HG03060 (cell line): ENCODE results near the gene LPAR2.
A peak's percentile ranks its signal among the peaks of the same experiment; 100 is the strongest.
"Not testable (repeated sequence)": the region's sequence is repeated elsewhere in the genome, so short reads cannot be mapped to it uniquely, and the experiment has no call there.

Experiments
- ATAC-seq: cut with Tn5 transposase; IDR thresholded peaks from one replicate; pipeline ENCODE4 v1.9.1; 2021; ENCODE audit warnings: low read depth, moderate number of reproducible peaks; ENCODE audit not compliant: unreplicated experiment

LPAR2 gene

DNA sequence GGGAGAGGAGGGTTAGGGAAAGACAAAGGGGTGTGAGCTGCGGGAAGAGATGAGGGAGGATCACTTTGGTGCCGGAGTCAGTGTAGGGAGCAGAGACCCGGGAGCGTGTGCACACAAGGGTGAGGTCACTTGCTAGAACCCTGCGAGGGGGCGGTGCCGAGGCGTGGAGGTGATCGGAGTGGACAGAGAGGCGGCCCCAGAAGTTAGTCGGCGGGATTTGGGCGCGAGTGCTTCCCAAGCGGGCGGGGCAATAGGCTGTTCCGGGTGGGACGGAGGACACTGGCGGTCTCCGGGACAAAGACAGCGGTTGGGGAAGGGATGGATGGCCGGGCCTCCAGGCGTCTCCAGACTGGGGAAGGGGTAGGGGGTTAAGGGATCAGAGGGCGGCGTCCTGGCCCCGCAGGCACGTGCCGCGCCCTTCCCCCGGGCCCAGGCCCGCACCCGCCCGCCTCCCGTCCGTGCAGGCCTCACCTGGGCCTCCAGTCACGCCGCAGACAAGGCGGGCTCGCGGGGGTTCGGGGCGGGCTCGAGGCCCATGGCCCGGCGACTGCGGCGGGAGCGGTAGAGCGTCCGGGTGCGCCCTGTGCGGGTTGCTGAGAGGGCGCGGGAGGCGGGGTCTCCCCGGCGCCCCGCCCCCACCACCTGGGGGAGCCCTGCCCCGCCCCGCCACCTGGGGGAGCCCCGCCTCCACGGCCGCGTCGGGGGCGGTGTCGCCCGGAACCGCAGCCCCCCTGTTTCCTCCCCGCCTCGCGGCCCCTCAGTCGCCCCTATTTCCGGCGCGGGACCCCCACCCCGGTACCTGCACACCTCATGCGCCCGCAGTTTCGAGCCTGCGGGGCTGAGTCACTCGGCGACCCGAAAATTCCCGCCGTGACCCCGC lies at the start of gene LPAR2:
Gene LPAR2, minus strand, starts transcription at position 600 of the 880 bp plus-strand sequence. CDS start 945 bp downstream, outside the sequence.
- no peak for ATAC-seq

DNA sequence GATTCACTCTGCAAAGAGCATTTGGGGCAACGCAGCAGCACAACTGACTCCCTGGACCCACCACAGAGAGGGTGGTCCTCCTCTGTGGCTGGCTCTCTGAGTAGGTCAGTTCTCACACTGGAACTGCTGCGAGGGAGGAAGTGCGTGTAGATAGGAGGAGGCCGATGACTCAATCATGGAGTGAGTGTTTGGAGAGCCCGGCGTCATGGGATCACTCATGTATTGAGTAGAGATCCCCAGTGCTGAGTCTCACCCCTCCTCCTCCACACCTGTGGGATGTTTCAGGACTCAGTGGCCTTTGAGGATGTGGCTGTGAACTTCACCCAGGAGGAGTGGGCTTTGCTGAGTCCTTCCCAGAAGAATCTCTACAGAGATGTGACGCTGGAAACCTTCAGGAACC lies 49.6 kb upstream of the LPAR2 start:
- no peak for ATAC-seq

DNA sequence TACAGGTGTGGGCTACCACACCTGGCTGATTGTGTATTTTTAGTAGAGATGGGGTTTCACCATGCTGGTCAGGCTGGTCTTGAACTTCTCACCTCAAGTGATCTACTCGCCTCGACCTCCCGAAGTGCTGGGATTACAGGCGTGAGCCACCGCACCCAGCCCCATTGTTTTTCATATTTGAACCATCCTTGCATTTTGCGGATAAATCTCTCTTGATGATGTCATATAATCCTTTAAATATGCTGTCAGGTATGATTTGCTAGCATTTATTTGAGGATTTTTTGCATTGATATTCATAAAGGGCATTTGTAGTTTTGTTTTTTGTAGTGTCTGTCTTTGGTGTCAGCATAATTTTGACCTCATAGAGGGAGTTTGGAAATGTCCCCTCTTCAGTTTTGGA lies 46.3 kb upstream of the LPAR2 start:
- ATAC-seq, result no peak

DNA sequence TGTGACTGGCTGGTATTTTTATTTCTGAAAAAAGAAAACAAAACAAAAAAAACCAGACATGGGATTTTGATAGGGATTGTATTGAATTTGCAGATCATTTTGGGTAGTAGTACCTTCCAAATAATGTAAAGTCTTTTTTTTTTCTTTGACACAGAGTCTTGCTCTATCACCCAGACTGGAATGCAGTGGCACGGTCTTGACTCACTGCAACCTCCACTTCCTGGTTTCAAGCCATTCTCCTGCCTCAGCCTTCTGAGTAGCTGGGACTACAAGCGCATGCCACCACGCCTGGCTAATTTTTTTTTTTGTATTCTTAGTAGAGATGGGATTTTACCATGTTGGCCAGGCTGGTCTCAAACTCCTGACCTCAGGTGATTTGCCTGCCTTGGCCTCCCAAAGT lies 44.8 kb upstream of the LPAR2 start:
- ATAC-seq, result no peak

DNA sequence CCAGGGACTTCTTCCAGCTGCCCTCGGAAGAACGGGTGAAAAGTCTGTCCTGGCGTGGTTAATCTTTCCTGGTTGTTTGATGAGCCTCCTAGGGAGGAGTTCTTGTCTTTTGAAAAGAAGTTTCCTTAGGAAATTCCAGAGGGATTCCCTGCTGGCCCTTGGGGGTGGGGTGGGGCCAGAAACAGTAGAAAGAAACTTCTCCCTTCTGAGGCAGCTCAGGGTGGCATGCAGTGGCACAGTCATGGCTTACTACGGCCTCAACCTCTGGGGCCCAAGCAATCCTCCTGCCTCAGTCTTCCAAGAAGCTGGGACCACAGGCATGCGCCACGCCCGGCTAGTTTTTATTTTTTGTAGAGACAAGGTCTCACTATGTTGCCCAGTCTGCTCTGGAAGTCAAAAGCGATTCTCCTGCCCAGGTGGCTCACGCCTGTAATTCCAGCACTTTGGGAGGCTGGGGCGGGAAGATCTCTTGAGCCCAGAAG lies 42.1 kb upstream of the LPAR2 start:
- no peak for ATAC-seq

DNA sequence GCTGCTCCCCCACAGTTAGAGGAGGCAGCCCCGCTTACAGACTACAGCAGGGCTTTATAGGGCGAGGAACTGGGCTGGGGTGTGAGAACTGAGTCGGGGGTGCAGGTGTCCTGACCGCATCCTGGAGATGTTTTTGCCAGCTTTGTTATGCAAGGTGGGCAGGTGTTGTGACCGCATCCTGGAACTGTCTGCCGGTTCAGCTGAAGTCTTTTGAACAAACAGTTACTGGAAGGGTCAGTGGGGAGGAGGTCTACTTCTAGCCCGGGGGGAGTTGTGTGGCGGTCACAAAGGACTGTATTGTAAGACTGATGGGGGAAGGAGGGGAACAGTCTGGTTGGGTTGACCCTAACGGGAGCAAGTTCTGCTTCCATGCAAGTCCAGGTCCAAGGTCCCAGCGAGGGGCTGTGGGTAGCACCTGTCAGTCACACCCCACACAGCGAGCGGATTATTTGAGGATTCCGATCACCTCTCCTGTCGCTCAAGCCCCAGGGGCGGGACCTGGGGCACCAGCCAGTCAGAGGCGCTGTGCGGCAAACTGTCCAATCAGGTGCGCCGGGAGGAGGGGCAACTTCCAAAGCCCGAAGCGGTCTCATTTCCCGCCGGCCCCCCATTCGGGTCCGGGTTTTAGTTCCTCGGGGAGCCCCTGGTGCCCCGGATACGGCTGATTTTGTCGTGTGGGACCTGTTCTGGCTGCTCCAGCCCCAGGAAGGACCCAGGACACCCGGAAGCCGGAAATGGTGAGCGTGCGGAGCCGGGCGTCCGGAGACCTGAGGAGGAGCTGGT lies 40.4 kb upstream of the LPAR2 start, which contains the start of gene ZNF101:
Gene ZNF101, plus strand, starts transcription at position 610 of the 783 bp plus-strand sequence. Its CDS starts 125 bp downstream, at position 735.
- ATAC-seq, result peak; percentile 74

DNA sequence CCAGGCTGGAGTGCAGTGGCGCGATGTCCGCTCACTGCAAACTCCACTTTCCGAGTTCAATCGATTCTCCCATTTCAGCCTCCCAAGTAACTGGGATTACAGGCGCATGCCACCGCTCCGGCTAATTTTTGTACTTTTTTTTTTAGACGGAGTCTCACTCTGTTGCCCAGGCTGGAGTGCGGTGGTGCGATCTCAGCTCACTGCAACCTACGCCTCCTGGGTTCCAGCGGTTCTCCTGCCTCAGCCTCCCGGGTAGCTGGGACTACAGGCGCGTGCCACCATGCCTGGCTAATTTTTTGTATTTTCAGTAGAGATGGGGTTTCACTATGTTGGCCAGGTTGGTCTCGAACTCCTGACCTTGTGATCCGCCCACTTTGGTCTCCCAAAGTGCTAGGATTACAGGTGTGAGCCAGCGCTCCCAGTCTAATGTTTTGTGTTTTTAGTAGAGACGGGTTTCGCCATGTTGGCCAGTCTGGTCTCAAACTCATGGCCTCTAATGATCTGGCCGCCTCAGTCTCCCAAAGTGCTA lies 37.5 kb upstream of the LPAR2 start:
- ATAC-seq, result not testable (repeated sequence)

DNA sequence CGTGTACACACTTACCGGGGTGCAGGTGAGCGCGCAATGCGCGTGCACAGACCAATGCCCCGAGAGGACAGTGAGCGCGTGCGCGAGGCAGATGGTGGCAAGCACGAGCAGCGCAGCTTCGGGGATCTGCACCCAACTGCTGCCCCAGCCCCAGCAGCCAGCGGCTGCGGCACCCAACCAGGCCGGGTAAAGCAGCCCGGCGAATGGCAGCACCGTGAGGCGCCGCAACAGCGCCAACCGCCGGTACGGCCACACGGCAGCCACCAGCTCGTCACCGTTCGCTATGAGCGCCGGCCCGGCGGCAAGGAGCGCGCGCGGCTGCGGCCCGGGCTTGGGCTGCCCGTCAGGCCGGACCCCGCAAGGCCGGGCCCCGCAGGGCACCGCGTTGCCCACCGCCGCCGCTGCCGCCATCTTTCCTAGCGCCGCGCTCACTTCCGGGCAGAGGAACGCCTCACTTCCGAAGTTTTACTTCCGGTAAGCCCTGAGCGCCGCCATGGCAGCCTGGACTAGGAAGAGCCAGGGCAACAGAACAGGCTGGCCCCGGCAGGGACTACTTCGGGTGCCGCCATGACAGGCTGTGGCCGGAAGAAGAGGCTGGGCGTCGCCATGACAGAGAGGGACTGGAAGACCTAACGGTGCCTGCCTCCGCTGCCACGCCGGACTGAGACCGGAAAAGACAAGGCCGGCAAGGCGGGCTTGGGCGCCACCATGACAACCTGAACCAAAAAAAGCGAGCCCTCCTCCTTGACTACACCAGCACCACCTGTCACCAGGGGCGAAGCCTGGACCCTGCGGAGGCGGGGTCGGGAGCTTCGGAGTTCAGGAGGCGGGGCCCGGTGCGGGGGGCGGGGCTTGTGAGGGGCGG lies 35.5 kb upstream of the LPAR2 start, which contains the start of gene ATP13A1:
Gene ATP13A1, minus strand, starts transcription at position 421 of the 865 bp plus-strand sequence. Its CDS starts 10 bp downstream, at position 411.
- peak; percentile 54 for ATAC-seq

DNA sequence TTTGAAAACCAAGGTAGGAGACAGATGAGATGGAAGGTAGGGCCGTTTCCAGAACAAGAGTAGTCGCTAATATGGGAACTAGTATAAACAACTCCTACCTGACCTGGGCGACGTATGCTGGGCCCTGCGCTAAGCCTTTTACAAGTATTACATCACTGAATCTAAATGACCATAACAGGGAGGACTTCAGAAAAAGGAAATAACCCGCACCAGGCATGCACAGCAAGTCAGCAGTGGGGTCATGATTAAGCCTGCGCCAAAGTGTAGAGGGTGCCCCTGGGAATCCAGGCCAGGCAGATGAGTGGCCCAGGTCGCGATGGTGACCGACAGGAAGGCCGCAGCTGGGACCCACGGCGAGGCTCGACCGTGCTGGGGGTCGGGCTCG lies 34.8 kb upstream of the LPAR2 start:
- no peak for ATAC-seq

DNA sequence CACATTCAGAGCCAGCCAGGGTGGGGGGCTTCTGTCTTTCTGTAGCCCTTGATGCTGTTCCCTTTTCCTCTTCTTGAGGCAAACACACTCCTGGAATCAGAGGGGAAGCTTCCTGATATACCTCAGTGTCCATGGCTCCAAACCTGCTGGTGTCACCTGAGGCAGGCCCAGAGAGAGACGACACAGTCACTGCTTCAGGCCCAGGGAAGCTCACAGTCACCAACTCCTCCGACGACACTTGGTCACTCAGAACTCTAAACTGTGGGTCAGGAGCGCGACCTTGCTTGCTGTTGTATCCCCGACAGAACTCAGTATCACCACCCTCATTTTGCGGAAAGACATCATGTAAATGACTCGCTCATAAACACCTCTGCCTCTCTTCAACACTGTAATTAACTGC lies 34.3 kb upstream of the LPAR2 start:
- no peak for ATAC-seq

DNA sequence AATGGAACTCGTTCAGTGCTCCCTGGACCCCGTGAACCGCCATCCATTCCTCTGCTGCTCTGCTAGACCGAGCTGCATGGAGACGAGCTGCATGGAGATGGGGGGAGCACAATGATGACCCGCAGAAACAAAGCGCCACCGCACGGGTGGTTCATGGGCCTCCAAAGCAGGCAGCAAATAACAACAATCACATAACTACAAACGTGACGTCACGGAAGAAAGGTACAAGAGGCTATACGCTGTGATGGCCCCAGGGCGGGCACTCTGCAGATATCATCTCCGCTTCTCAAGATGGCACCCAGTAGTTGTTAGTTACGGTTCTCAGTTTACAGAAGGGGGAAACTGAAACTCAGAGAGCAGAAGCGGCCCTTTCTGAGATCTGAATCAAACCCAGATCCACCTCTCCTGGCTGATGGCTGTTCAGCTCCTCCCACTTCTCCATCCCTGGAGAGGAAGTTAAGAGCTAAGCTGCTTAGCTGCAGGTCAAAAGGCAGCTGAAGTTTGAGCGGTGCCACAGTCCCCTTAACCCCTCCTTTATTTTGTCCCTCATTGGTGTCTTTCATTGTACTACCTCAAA lies 33.7 kb upstream of the LPAR2 start:
- no peak for ATAC-seq

DNA sequence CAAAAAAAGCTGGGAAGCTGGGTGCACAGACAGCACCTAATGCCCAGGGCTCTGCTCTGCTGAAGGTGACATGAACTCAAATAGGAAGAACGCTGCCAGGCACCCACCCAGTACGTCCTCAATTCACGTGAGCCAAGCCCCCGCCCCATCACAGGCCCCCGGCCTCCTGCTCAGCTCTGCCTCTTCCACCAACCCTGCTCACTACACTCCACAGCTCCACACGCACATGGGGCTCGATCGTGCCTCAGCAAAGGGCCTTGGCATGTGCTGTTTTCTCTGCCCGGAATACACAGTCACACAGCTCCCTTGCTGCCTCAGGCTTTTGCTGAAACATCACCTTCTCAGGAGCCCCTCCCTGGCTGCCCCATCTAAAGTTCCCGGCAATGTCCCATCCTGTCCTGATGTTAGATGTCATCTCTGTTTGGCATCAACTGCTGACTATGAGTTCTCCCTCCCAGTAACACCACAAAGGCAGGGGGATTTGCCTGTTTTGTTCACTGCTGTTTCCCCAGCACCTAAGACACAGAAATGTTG lies 33.2 kb upstream of the LPAR2 start:
- ATAC-seq, result no peak

DNA sequence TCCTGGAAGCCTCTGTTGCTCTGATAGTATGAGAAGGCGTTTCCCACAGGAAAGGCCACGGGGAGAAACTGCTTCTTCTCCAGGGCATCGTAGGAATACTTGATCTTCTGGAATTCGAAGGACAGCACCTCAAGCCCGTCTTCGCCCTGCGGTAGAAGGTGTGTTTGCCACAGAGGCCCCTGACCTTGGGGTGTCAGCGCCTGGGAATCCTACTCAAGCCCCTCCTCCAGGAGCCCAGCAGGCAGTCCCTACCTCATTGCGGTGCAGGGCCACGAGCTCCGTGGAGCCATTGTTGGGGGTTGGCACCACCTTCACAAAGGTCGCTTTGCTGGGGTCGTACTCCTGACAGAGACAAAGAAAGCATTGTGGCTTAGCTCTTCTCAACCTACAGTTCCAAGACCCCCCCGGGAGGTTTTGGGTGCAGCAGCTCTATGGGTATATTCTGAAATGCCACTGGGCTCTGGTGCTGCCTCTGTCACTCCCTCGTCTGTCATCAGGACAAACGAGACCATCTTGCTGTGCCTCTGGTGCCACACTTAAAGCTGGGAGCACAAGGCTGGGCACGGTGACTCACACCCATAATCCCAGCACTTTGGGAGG lies 31.7 kb upstream of the LPAR2 start:
- ATAC-seq, result no peak

DNA sequence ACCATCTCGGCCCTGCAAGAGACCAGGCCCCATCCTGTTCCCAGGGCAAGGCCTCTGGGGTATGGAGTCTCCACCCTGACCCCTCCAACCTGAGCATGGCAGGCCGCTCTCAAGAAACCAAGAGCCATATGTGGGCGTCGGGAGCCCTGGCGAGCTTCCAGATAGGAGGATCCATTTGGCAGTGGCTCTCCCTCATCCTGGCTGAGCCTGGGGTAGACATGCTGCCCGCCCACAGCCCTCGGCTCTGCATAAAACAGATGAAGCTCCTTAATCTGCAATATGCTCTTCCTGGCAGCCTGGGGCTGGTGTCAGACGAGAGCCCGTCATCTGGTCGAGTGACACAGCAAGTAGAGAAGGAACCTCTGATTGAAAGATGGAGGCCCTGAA lies 29.4 kb upstream of the LPAR2 start:
- no peak for ATAC-seq

DNA sequence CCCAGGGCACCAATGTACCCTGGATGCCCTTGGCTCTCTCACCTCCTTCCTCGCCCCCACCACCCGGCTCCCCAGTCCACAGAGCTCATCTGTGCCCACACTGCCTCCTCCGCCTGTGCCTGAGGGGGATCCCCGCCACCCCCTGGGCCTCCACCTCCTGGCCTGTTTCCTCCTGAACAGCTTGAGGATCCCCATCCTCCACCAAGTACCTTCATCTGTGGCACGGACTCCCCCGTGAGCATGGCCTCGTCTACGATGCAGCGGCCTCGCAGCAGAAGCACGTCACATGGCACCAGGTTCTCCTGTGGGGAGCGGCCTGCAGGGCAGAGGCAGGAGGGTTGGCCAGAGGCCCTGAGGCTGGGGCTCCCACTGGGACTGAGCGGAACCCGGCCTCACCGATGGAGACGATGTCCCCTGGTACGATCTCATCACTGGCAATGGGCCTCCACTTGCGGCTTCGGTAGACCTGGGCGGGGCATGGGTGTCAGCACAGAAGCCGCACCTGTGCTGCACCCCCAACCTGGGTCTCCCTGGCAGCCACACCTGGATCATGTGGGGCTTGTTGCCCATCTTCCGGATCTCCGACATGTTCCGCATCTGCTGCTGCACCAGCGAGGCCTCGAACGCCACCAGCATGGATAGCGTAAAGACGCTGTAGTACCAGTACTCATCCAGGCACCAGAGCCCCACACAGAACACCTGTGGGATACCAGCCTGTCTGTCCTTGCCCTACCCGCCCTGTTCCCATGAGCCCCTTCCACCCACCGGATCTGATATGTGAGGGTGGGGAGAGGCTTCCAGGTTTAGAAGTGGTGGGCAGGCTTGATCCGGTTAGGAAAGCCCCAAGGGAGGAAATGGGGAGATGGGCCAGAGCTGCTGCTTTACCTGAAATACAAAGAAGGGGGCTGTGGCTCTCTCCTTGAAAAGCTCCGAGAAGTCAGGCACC lies 28.7 kb upstream of the LPAR2 start:
- ATAC-seq, result no peak

DNA sequence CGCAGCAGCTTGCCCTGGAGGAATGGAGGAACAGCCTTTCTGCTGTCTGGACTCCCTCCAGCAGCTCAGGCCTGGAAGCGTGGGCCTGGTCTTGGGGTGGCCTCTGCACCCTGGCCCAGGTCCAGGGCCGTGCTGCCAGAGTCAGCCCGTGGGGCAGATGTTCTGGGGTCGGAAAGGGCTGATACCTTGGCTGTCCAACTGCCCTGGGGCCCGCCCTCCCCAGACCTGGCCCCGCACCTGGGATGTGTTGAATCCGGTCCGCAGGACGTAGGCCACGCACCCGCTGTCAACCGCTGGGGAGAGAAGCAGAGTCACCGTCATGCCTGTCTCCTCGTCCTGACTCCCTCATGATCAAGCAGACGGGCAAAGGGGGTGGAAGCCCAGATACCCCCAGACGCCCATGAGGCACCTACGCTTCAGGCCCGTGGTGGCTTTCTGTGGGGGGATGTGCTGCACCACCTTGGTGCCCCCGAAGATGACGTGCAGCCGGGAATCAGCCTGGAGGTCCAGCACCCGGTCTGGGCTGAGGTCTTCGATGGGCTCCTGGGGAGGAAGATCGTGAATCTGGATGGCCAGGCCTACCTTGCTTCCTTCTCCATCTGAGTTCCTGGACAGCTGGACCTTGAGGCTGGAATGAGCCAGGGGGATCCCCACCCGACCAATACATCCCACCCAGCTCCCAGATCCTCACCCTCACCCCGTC lies 27.8 kb upstream of the LPAR2 start:
- no peak for ATAC-seq

DNA sequence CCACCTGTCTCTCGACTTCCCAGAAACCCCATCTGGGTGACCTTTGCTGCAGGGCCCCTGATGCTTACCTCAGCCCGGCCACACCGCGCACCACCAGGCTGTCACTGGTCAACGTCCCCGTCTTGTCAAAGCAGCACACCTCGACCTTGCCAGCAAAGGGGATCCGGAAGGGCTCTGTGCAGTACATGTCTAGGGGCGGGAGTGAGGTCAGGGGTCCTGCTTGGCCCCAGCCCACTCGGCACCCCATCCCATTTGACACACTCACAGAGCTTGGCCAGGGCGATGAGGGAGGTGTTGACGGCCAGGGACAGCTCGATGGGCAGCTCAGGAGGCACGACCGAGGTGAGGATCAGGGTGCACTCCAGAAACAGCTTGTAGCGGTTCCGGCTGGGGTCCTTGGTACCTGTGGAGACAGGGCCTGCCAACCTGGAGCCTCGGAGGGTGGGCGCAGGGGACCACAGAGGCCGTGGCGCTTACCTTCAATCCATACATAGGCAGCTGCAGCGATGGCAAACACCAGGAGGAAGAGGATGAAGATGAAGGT lies 27.1 kb upstream of the LPAR2 start:
- no peak for ATAC-seq
